ENCODE data around the gene SATL1. TPM values are rescaled to one million over a fixed set of nuclear protein-coding genes. Genes with fewer than 3 reads are reported as not detected.

Gene SATL1
- total and polyA plus RNA-seq, 2 of the 13 experiments (the other 11 are each of a cell fraction or from before 2014, with no cell fraction given) = not detected

DNA sequence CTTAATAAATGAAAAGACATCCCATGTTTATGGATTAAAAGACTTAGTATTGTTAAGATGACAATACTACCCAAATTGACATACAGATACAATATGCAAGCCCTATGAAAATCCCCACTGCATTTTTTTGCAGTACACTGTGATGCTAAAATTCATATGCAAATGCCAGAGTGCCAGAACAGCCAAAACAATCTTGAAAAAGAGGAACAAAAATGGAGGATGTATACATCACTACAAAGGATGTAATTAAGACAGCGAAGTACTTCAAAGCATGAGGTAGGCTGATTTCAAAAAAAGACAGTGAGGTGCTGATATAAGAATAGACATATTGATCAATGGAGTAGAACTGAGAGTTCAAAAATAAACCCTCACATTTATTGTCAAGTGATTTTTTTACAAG lies 47.3 kb downstream of the SATL1 start:
- Histone ChIP-seq H3K4me1 (ENCODE audit: insufficient read depth, low read length) (no peaks in the 10 kb centered on the region), H3K4me3 (replicated peaks in 1 of 3; ENCODE audit: insufficient read depth in 1 of 3, low read depth in 2 of 3, low read length in 3 of 3) (no peak overlapping the region), H4K20me1 (ENCODE audit: insufficient read depth, low read length) (no peaks in the 10 kb centered on the region), H3K4me2 (ENCODE audit: low read depth, low read length) (no peak overlapping the region), H3K36me3 (replicated peaks in 1 of 2; ENCODE audit: control insufficient read depth in 1 of 2, insufficient read depth in 2 of 2, low read length in 2 of 2) (no peaks in the 10 kb centered on the region), H3K9ac (ENCODE audit: insufficient read depth, low read depth, low read length) (no peak overlapping the region), H3K9me3 (ENCODE audit: low read length) (no peaks in the 10 kb centered on the region), H3K79me2 (ENCODE audit: insufficient read depth, low read length) (no peaks in the 10 kb centered on the region), H3K27me3 (ENCODE audit: control insufficient read depth in 1 of 2, insufficient read depth in 2 of 2, low read length in 2 of 2) (no peaks in the 10 kb centered on the region), H3K27ac (ENCODE audit: extremely low read length, insufficient read depth, low read length) (no peak overlapping the region), H2AFZ (ENCODE audit: low read length) (no peak overlapping the region)
- no peak for ATAC-seq
- ChIA-PET POLR2A (no interaction called here), CTCF (ENCODE audit: low intra/inter-chr PET ratio, low total read pairs) (no interaction called here)
- DNase-seq (ENCODE audit: low spot score) = no peak
- FAIRE-seq = no peak
- in situ Hi-C loops (cut with HindIII; ENCODE audit: extremely low pct_ligation_motif_present, low pct_unique_long_range_greater_than_20kb) = no loop called here
- no TSS peak for BruUV-seq (replicated peaks)
- intact Hi-C loops (cut with micrococcal nuclease; ENCODE audit: unreplicated experiment) = no loop called here
- 5% methylated on average over 1 of the region's 1 CpG for WGBS (ENCODE audit: low lambda C conversion rate)
- TF ChIP-seq ZNF687 (CRISPR knock-in tag; IDR thresholded peaks at IDR 0.05) (no peak), NFYC (CRISPR knock-in tag; IDR thresholded peaks at IDR 0.05) (no peak), GFI1 (CRISPR knock-in tag; IDR thresholded peaks at IDR 0.05; ENCODE audit: borderline replicate concordance) (no peak), ATF6 (CRISPR knock-in tag; conservative IDR thresholded peaks at IDR 0.05) (no peak), ZNF496 (CRISPR knock-in tag; IDR thresholded peaks at IDR 0.05; ENCODE audit: insufficient replicate concordance) (no peak), CEBPB (IDR thresholded peaks at IDR 0.05; ENCODE audit: borderline replicate concordance, low read depth, low read length) (no peak), CBFB (CRISPR knock-in tag; IDR thresholded peaks at IDR 0.05) (no peak), NR2F1 (CRISPR knock-in tag; IDR thresholded peaks at IDR 0.05) (no peak), TFDP2 (CRISPR knock-in tag; IDR thresholded peaks at IDR 0.05) (no peak), ZNF225 (CRISPR knock-in tag; IDR thresholded peaks at IDR 0.05) (no peak)
- TF ChIP-seq, protein P1, sequence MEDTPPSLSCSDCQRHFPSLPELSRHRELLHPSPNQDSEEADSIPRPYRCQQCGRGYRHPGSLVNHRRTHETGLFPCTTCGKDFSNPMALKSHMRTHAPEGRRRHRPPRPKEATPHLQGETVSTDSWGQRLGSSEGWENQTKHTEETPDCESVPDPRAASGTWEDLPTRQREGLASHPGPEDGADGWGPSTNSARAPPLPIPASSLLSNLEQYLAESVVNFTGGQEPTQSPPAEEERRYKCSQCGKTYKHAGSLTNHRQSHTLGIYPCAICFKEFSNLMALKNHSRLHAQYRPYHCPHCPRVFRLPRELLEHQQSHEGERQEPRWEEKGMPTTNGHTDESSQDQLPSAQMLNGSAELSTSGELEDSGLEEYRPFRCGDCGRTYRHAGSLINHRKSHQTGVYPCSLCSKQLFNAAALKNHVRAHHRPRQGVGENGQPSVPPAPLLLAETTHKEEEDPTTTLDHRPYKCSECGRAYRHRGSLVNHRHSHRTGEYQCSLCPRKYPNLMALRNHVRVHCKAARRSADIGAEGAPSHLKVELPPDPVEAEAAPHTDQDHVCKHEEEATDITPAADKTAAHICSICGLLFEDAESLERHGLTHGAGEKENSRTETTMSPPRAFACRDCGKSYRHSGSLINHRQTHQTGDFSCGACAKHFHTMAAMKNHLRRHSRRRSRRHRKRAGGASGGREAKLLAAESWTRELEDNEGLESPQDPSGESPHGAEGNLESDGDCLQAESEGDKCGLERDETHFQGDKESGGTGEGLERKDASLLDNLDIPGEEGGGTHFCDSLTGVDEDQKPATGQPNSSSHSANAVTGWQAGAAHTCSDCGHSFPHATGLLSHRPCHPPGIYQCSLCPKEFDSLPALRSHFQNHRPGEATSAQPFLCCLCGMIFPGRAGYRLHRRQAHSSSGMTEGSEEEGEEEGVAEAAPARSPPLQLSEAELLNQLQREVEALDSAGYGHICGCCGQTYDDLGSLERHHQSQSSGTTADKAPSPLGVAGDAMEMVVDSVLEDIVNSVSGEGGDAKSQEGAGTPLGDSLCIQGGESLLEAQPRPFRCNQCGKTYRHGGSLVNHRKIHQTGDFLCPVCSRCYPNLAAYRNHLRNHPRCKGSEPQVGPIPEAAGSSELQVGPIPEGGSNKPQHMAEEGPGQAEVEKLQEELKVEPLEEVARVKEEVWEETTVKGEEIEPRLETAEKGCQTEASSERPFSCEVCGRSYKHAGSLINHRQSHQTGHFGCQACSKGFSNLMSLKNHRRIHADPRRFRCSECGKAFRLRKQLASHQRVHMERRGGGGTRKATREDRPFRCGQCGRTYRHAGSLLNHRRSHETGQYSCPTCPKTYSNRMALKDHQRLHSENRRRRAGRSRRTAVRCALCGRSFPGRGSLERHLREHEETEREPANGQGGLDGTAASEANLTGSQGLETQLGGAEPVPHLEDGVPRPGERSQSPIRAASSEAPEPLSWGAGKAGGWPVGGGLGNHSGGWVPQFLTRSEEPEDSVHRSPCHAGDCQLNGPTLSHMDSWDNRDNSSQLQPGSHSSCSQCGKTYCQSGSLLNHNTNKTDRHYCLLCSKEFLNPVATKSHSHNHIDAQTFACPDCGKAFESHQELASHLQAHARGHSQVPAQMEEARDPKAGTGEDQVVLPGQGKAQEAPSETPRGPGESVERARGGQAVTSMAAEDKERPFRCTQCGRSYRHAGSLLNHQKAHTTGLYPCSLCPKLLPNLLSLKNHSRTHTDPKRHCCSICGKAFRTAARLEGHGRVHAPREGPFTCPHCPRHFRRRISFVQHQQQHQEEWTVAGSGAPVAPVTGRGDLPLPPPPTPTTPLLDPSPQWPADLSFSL (CRISPR knock-in tag; IDR thresholded peaks at IDR 0.05) = no peak

All from HepG2 (cell line).